CD14-positive monocyte (primary cell): ENCODE measurements around the gene PSAPL1. TPM values are rescaled to one million over a fixed set of nuclear protein-coding genes. Genes with fewer than 3 reads are reported as not detected.

Experiments
- DNase-seq, 3 donors: peaks; one replicate each; pipeline ENCODE4 v3.0.0-alpha.2; 2011 to 2022
- H2AFZ ChIP-seq: 2 replicates; pipeline ENCODE4 v1.6.0; 2012; ENCODE audit warnings: mild to moderate bottlenecking, low read depth, low read length, inconsistent platforms; ENCODE audit not compliant: insufficient read depth, poor library complexity, severe bottlenecking
- H3K27ac ChIP-seq, 2 donors: 1 replicate in 1 of 2; 2 replicates in 1 of 2; pipeline ENCODE4 v1.5.1; 2012 to 2013; ENCODE audit warnings: low read length in 2 of 2, control low read depth in 1 of 2, inconsistent platforms in 1 of 2, low read depth in 1 of 2, mild to moderate bottlenecking in 1 of 2
- H3K27me3 ChIP-seq, 2 donors: one replicate each; pipeline versions ENCODE4 v1.6.0 to v1.6.1; 2011 to 2013; ENCODE audit warnings: low read length in 2 of 2; ENCODE audit not compliant: control insufficient read depth in 2 of 2, insufficient read depth in 2 of 2
- H3K36me3 ChIP-seq, 2 donors: replicated peaks in 1 of 2; 1 replicate in 1 of 2; 2 replicates in 1 of 2; pipeline versions ENCODE4 v1.5.1 to v1.6.1; 2012 to 2013; ENCODE audit warnings: low read length in 2 of 2, control low read depth in 1 of 2, inconsistent platforms in 1 of 2, mild to moderate bottlenecking in 1 of 2; ENCODE audit not compliant: insufficient read depth in 2 of 2, control insufficient read depth in 1 of 2
- H3K4me1 ChIP-seq, 2 donors: 1 replicate in 1 of 2; 2 replicates in 1 of 2; pipeline versions ENCODE4 v1.5.1 to v1.6.1; 2012 to 2013; ENCODE audit warnings: low read length in 2 of 2, control low read depth in 1 of 2, inconsistent platforms in 1 of 2, mild to moderate bottlenecking in 1 of 2, moderate library complexity in 1 of 2; ENCODE audit not compliant: insufficient read depth in 2 of 2, control insufficient read depth in 1 of 2
- H3K4me2 ChIP-seq: replicated peaks from 2 replicates; pipeline ENCODE3; 2012; ENCODE audit warnings: low read length, moderate library complexity, mild to moderate bottlenecking; ENCODE audit not compliant: poor library complexity, severe bottlenecking; ENCODE audit errors: extremely low read depth
- H3K4me3 ChIP-seq, 3 experiments: fragments of 200-600 bp in 1 of 3; sonication (generic) in 1 of 3; replicated peaks in 1 of 3; 1 replicate in 2 of 3; 2 replicates in 1 of 3; pipeline ENCODE4 v1.5.1; 2011 to 2013; ENCODE audit warnings: low read length in 3 of 3, mild to moderate bottlenecking in 3 of 3, control low read depth in 2 of 3, low read depth in 2 of 3, inconsistent platforms in 1 of 3, moderate library complexity in 1 of 3
- H3K79me2 ChIP-seq: 2 replicates; pipeline ENCODE4 v1.6.0; 2012; ENCODE audit warnings: mild to moderate bottlenecking, control low read depth, inconsistent platforms, low read length, moderate library complexity; ENCODE audit not compliant: insufficient read depth
- H3K9ac ChIP-seq: 2 replicates; pipeline ENCODE4 v1.6.0; 2017; ENCODE audit warnings: low read length, mild to moderate bottlenecking; ENCODE audit not compliant: insufficient read depth, poor library complexity, severe bottlenecking
- H3K9me3 ChIP-seq, 2 donors: replicated peaks in 1 of 2; 1 replicate in 1 of 2; 2 replicates in 1 of 2; pipeline versions ENCODE4 v1.5.1 to v1.6.1; 2012 to 2013; ENCODE audit warnings: low read length in 2 of 2, control low read depth in 1 of 2; ENCODE audit not compliant: control insufficient read depth in 1 of 2, insufficient read depth in 1 of 2
- H4K20me1 ChIP-seq: 2 replicates; pipeline ENCODE4 v1.6.0; 2012; ENCODE audit warnings: mild to moderate bottlenecking, low read length, control low read depth, moderate library complexity; ENCODE audit not compliant: insufficient read depth
- H3K27ac Mint-ChIP-seq, 7 donors: one replicate each; pipeline ENCODE4 v1.8.0; 2020; ENCODE audit warnings: mild to moderate bottlenecking in 7 of 7, mixed read lengths in 7 of 7, moderate library complexity in 6 of 7, inconsistent platforms in 2 of 7
- H3K27me3 Mint-ChIP-seq, 3 donors: one replicate each; pipeline ENCODE4 v1.8.0; 2021 to 2022; ENCODE audit warnings: low read depth in 3 of 3, mild to moderate bottlenecking in 3 of 3, mixed read lengths in 3 of 3, moderate library complexity in 3 of 3, inconsistent platforms in 1 of 3
- H3K36me3 Mint-ChIP-seq, 2 donors: one replicate each; pipeline ENCODE4 v1.8.0; 2020; ENCODE audit warnings: mixed read lengths in 2 of 2, inconsistent platforms in 1 of 2, mild to moderate bottlenecking in 1 of 2
- H3K4me1 Mint-ChIP-seq: one replicate; pipeline ENCODE4 v1.8.0; 2020; ENCODE audit warnings: mild to moderate bottlenecking, mixed read lengths
- H3K4me3 Mint-ChIP-seq, 2 donors: one replicate each; pipeline ENCODE4 v1.8.0; 2020; ENCODE audit warnings: mild to moderate bottlenecking in 2 of 2, mixed read lengths in 2 of 2, moderate library complexity in 1 of 2
- H3K9me3 Mint-ChIP-seq, 7 donors: one replicate each; pipeline ENCODE4 v1.8.0; 2020 to 2022; ENCODE audit warnings: mixed read lengths in 7 of 7, mild to moderate bottlenecking in 6 of 7, moderate library complexity in 6 of 7, inconsistent platforms in 2 of 7
- CTCF ChIP-seq: fragments of 200-600 bp; IDR thresholded peaks from one replicate; pipeline ENCODE4 v1.8.0; 2022; ENCODE audit warnings: antibody characterized with exemption, mild to moderate bottlenecking
- WGBS: methylation state at CpG from one replicate; pipeline ENCODE4 v1.1.5; 2013; ENCODE audit warnings: missing lambda C conversion rate; ENCODE audit not compliant: insufficient coverage; 5-methylcytosine and 5-hydroxymethylcytosine counted together
- intact Hi-C, 2 donors: fragments of 100-400 bp; cut with micrococcal nuclease; formaldehyde crosslinking; loops; one replicate each; pipeline versions ENCODE4 v1.15.0 to v1.15.1; 2023
- polyA plus RNA-seq, 3 donors: library from polyadenylated mRNA; depleted of rRNA in 1 of 3; unstranded in 2 of 3; stranded (reverse) in 1 of 3; fragments of 300-500 nt in 2 of 3; fragments of >200 nt in 1 of 3; fragmentation: Illumina TruSeq in 2 of 3; gene quantifications; 1 replicate in 2 of 3; 2 replicates in 1 of 3; pipeline ENCODE4 v1.2.3, GENCODE V29; 2012 to 2021

The PSAPL1 gene
- polyA plus RNA-seq, 3 donors = not detected

DNA sequence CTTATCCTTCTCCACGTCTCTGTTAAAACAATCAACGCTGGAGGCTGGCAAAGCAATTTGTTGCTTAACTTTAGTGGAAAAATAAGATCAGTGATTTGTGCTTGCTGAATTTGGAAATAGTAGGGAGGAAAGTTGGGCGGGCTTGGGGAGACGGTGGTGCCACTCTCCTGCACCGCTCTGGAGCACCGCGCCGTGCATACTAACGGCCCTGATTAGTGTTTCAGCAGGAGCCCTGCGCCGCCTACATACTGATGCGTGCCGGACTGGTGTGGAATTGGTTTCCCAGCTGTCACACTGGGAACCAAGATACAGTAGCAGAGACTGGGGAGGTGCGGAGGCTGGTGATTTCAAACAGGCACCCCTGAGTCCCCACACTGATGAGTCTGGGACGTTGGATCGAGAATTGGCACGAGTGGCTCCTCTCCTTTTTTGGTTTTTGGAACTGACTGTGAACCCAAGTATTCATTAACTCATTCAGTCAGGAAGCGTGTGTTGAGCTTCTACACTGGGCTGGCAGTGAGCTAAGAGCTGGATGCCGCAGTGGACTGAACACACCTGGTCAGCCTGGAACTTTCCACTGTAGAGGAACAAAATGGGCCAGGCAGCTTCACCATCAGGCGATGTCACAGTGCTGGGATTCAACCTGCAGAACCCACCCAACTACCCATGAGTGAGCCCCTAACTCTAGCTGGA is 29.0 kb upstream of the PSAPL1 start:
- Mint-ChIP-seq H3K27me3 (peaks cover 8 to 12% (median 11%) of the 10 kb centered on the region in 3 donors), H3K27ac (peak overlapping the region in 2 of 7 donors; percentile 45 to 55), H3K4me1 (no peaks in the 10 kb centered on the region), H3K4me3 (no peak overlapping the region), H3K36me3 (no peaks in the 10 kb centered on the region), H3K9me3 (peaks cover 0 to 8% (median 0%) of the 10 kb centered on the region in 7 donors)
- H4K20me1 ChIP-seq = no peaks in the 10 kb centered on the region
- no peak overlapping the region for H2AFZ ChIP-seq
- no peaks in the 10 kb centered on the region for H3K36me3 ChIP-seq
- H3K27me3 ChIP-seq = no peaks in the 10 kb centered on the region
- H3K79me2 ChIP-seq = no peaks in the 10 kb centered on the region
- TF ChIP-seq CTCF = no peak
- DNase-seq = no peak
- H3K4me1 ChIP-seq = no peaks in the 10 kb centered on the region
- H3K27ac ChIP-seq = no peak overlapping the region
- peaks cover 0 to 10% of the 10 kb centered on the region in 2 donors for H3K9me3 ChIP-seq
- WGBS = 95% methylated on average over 14 of the region's 20 CpGs
- no peak overlapping the region for H3K9ac ChIP-seq
- H3K4me2 ChIP-seq = no peak overlapping the region
- no peak overlapping the region for H3K4me3 ChIP-seq
- intact Hi-C loops = no loop called here

DNA sequence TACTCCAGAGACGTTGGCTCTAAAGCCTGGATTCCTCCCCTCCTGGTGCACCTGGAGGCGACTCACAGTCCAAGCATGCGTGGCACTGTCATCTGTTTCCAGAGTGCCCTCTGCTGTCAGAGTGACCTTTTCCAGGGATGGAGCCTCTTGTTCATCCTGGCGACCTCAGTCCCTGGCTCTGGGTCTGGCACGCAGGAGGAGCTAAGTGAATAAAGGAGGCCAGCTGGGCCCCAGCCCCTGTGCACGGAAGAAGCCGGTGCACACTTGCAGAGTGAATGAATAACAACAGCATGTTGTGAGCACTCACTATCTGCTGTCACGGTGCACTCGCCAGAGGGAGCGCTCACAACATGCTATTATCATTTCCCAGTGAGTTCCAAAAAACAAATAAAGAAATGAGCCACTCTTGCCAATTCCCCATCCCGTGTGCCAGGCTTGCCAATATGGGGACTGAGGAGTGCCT is 27.8 kb upstream of the PSAPL1 start:
- H3K27ac Mint-ChIP-seq = no peak overlapping the region
- WGBS = 61% methylated on average over 9 of the region's 11 CpGs
- no peaks in the 10 kb centered on the region for H3K4me1 Mint-ChIP-seq
- no peak for TF ChIP-seq CTCF
- Histone ChIP-seq H3K79me2 (no peaks in the 10 kb centered on the region), H3K4me3 (no peak overlapping the region), H3K4me1 (no peaks in the 10 kb centered on the region), H3K27ac (no peak overlapping the region), H2AFZ (no peak overlapping the region), H3K9ac (no peak overlapping the region), H4K20me1 (no peaks in the 10 kb centered on the region), H3K9me3 (peaks cover 0 to 10% of the 10 kb centered on the region in 2 donors), H3K27me3 (no peaks in the 10 kb centered on the region), H3K4me2 (no peak overlapping the region), H3K36me3 (no peaks in the 10 kb centered on the region)
- H3K4me3 Mint-ChIP-seq = no peak overlapping the region
- DNase-seq = no peak
- intact Hi-C loops = no loop called here
- peaks cover 0 to 8% (median 0%) of the 10 kb centered on the region in 7 donors for H3K9me3 Mint-ChIP-seq
- peaks cover 6 to 12% (median 11%) of the 10 kb centered on the region in 3 donors for H3K27me3 Mint-ChIP-seq
- H3K36me3 Mint-ChIP-seq = no peaks in the 10 kb centered on the region
